LHCN-M2 (cell line): ENCODE results near the gene FARP1. TPM values are rescaled to one million over a fixed set of nuclear protein-coding genes. Genes with fewer than 3 reads are reported as not detected.
A peak's percentile ranks its signal among the peaks of the same experiment; 100 is the strongest.

Experiments
- DNase-seq: peaks from one replicate; pipeline ENCODE4 v3.0.0-alpha.2; 2012; ENCODE audit warnings: low read depth
- total RNA-seq: library from RNA; depleted of rRNA; stranded (reverse); fragments of >200 nt; gene quantifications from 2 replicates; pipeline ENCODE4 v1.2.3, GENCODE V29; 2014; rRNA removed

The FARP1 gene
- total RNA-seq, 1 experiment from 2014 or later: 15.8 TPM

GRCh38 chr13:98495627-98496478 is 353.0 kb downstream of the FARP1 start:
- no peak for DNase-seq

- no peak for DNase-seq
Measured at GRCh38 chr13:98496479-98496791, 353.5 kb downstream of the FARP1 start.

GRCh38 chr13:98496966-98497365 is 354.1 kb downstream of the FARP1 start:
- DNase-seq: no peak

- DNase-seq: no peak
Measured at GRCh38 chr13:98500963-98501421, 358.1 kb downstream of the FARP1 start.

GRCh38 chr13:98503175-98504028 is 360.5 kb downstream of the FARP1 start:
- DNase-seq: peak; percentile 59

GRCh38 chr13:98504029-98504351 is 361.1 kb downstream of the FARP1 start:
- no peak for DNase-seq

GRCh38 chr13:98504371-98504963 is 361.6 kb downstream of the FARP1 start:
- no peak for DNase-seq

Other genes with a start within 250 kb of the FARP1 start
- gene IPO5, start 189.4 kb upstream of the FARP1 start, total RNA-seq: 204 and 212 TPM in 2 replicates
- gene RNF113B, start 34.2 kb downstream of the FARP1 start, total RNA-seq: not detected in 2 replicates